Measurements from ENCODE around the gene TARS1. TPM values are rescaled to one million over a fixed set of nuclear protein-coding genes. Genes with fewer than 3 reads are reported as not detected.

The TARS1 gene
- total RNA-seq, 1 donor from 2014 or later = 320 TPM

DNA sequence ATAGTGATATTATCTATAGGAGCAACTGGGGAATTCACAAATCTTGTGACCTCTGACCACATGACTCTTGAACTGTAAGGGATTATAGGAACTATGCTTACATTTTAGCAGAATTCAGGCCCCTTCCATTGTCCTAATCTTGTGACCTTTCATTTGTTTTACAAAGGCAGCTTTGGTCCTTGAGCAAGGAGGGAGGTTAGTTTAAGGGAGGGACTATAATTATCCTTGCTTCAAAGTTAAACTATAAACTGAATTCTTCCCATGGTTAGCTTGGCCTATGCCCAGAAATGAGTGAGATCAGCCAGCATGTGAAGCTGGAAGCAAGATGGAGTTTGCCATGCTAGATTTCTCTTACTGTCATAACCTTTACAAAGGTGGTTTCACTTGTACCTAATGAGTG, 51.2 kb downstream of the TARS1 start:
- no peaks in the 10 kb centered on the region for H3K27me3 ChIP-seq (ENCODE audit: control insufficient read depth, insufficient read depth, low read length)
- H3K36me3 ChIP-seq (ENCODE audit: control insufficient read depth, insufficient read depth, low read length) = no peaks in the 10 kb centered on the region
- DNase-seq (ENCODE audit: low read depth) = no peak
- TF ChIP-seq CTCF (IDR thresholded peaks at IDR 0.05; ENCODE audit: insufficient read depth, low read length, poor library complexity, severe bottlenecking) = no peak
- H3K4me3 ChIP-seq (ENCODE audit: low read depth, low read length) = no peak overlapping the region

GRCh38 chr5:33494466-33494865, 53.7 kb downstream of the TARS1 start:
- Histone ChIP-seq H3K4me3 (ENCODE audit: low read depth, low read length) (no peak overlapping the region), H3K36me3 (ENCODE audit: control insufficient read depth, insufficient read depth, low read length) (no peaks in the 10 kb centered on the region), H3K27me3 (ENCODE audit: control insufficient read depth, insufficient read depth, low read length) (no peaks in the 10 kb centered on the region)
- no peak for TF ChIP-seq CTCF (IDR thresholded peaks at IDR 0.05; ENCODE audit: insufficient read depth, low read length, poor library complexity, severe bottlenecking)
- no peak for DNase-seq (ENCODE audit: low read depth)

GRCh38 chr5:33501260-33501659, 60.5 kb downstream of the TARS1 start:
- H3K36me3 ChIP-seq (ENCODE audit: control insufficient read depth, insufficient read depth, low read length) = no peaks in the 10 kb centered on the region
- no peak overlapping the region for H3K4me3 ChIP-seq (ENCODE audit: low read depth, low read length)
- no peak for DNase-seq (ENCODE audit: low read depth)
- TF ChIP-seq CTCF (IDR thresholded peaks at IDR 0.05; ENCODE audit: insufficient read depth, low read length, poor library complexity, severe bottlenecking) = no peak
- H3K27me3 ChIP-seq (ENCODE audit: control insufficient read depth, insufficient read depth, low read length) = no peaks in the 10 kb centered on the region

- no peaks in the 10 kb centered on the region for H3K27me3 ChIP-seq (ENCODE audit: control insufficient read depth, insufficient read depth, low read length)
- no peak for TF ChIP-seq CTCF (IDR thresholded peaks at IDR 0.05; ENCODE audit: insufficient read depth, low read length, poor library complexity, severe bottlenecking)
- DNase-seq (ENCODE audit: low read depth) = no peak
- H3K36me3 ChIP-seq (ENCODE audit: control insufficient read depth, insufficient read depth, low read length) = no peaks in the 10 kb centered on the region
- H3K4me3 ChIP-seq (ENCODE audit: low read depth, low read length) = no peak overlapping the region
Measured at GRCh38 chr5:33501899-33502298, 61.1 kb downstream of the TARS1 start.

GRCh38 chr5:33504570-33504969, 63.8 kb downstream of the TARS1 start:
- Histone ChIP-seq H3K27me3 (ENCODE audit: control insufficient read depth, insufficient read depth, low read length) (no peaks in the 10 kb centered on the region), H3K36me3 (ENCODE audit: control insufficient read depth, insufficient read depth, low read length) (no peaks in the 10 kb centered on the region), H3K4me3 (ENCODE audit: low read depth, low read length) (no peak overlapping the region)
- no peak for TF ChIP-seq CTCF (IDR thresholded peaks at IDR 0.05; ENCODE audit: insufficient read depth, low read length, poor library complexity, severe bottlenecking)
- no peak for DNase-seq (ENCODE audit: low read depth)

- no peaks in the 10 kb centered on the region for H3K27me3 ChIP-seq (ENCODE audit: control insufficient read depth, insufficient read depth, low read length)
- DNase-seq (ENCODE audit: low read depth) = no peak
- TF ChIP-seq CTCF (IDR thresholded peaks at IDR 0.05; ENCODE audit: insufficient read depth, low read length, poor library complexity, severe bottlenecking) = no peak
- no peak overlapping the region for H3K4me3 ChIP-seq (ENCODE audit: low read depth, low read length)
- H3K36me3 ChIP-seq (ENCODE audit: control insufficient read depth, insufficient read depth, low read length) = no peaks in the 10 kb centered on the region
Measured at GRCh38 chr5:33507426-33507825, 66.7 kb downstream of the TARS1 start.
